CD8-positive, alpha-beta memory T cell (primary cell): Measurements from ENCODE around the gene PRKG1. TPM values are rescaled to one million over a fixed set of nuclear protein-coding genes. Genes with fewer than 3 reads are reported as not detected.

Experiments used
- CTCF ChIA-PET: fragments of 350-600 bp; sonication (Branson Sonifier 250); formaldehyde crosslinking; loops from one replicate; lab custom pipeline; 2021; ENCODE audit warnings: antibody characterized with exemption; lab: Charles Lee
- POLR2A ChIA-PET: fragments of 350-600 bp; sonication (Branson Sonifier 250); formaldehyde crosslinking; loops from one replicate; lab custom pipeline; 2021; ENCODE audit warnings: antibody characterized with exemption; lab: Charles Lee
- DNase-seq, 5 donors: peaks; one replicate each; pipeline versions ENCODE4 v3.0.0 to v3.0.0-alpha.2; 2020 to 2022; ENCODE audit warnings: mixed read lengths in 1 of 5
- H3K27ac ChIP-seq: one replicate; pipeline ENCODE4 v1.7.0; 2013; ENCODE audit warnings: low read depth, mild to moderate bottlenecking, low read length, moderate library complexity
- H3K27me3 ChIP-seq: 2 replicates; pipeline ENCODE4 v1.7.0; 2013; ENCODE audit warnings: low read length, mild to moderate bottlenecking; ENCODE audit not compliant: insufficient read depth, poor library complexity, severe bottlenecking
- H3K36me3 ChIP-seq: 2 replicates; pipeline ENCODE4 v1.7.0; 2013; ENCODE audit warnings: mild to moderate bottlenecking, low read length, moderate library complexity; ENCODE audit not compliant: insufficient read depth
- H3K4me1 ChIP-seq: 2 replicates; pipeline ENCODE4 v1.7.0; 2013; ENCODE audit warnings: mild to moderate bottlenecking, low read length, moderate library complexity; ENCODE audit not compliant: insufficient read depth
- H3K4me3 ChIP-seq: 2 replicates; pipeline ENCODE4 v1.7.0; 2013; ENCODE audit warnings: mild to moderate bottlenecking, low read length
- H3K9me3 ChIP-seq: 2 replicates; pipeline ENCODE4 v1.7.0; 2013; ENCODE audit warnings: mild to moderate bottlenecking, low read length
- H3K27ac Mint-ChIP-seq, 8 donors: one replicate each; pipeline ENCODE4 v1.8.0; 2020 to 2021; ENCODE audit warnings: mixed read lengths in 8 of 8, mild to moderate bottlenecking in 6 of 8, inconsistent platforms in 3 of 8, moderate library complexity in 3 of 8
- H3K27me3 Mint-ChIP-seq, 2 donors: one replicate each; pipeline ENCODE4 v1.8.0; 2020 to 2021; ENCODE audit warnings: mixed read lengths in 2 of 2, mild to moderate bottlenecking in 1 of 2, moderate library complexity in 1 of 2
- H3K36me3 Mint-ChIP-seq, 3 donors: one replicate each; pipeline ENCODE4 v1.8.0; 2020 to 2021; ENCODE audit warnings: mixed read lengths in 3 of 3, inconsistent platforms in 1 of 3, mild to moderate bottlenecking in 1 of 3
- H3K4me1 Mint-ChIP-seq, 3 donors: one replicate each; pipeline ENCODE4 v1.8.0; 2020 to 2021; ENCODE audit warnings: mixed read lengths in 3 of 3, inconsistent platforms in 1 of 3, mild to moderate bottlenecking in 1 of 3
- H3K4me3 Mint-ChIP-seq, 7 donors: one replicate each; pipeline ENCODE4 v1.8.0; 2020 to 2021; ENCODE audit warnings: mixed read lengths in 7 of 7, mild to moderate bottlenecking in 6 of 7, moderate library complexity in 4 of 7, inconsistent platforms in 2 of 7
- H3K9me3 Mint-ChIP-seq, 5 donors: one replicate each; pipeline ENCODE4 v1.8.0; 2020 to 2022; ENCODE audit warnings: mixed read lengths in 5 of 5, mild to moderate bottlenecking in 3 of 5, moderate library complexity in 2 of 5, inconsistent platforms in 1 of 5
- polyA plus RNA-seq: library from polyadenylated mRNA; unstranded; fragments of 300-500 nt; fragmentation: Illumina TruSeq; gene quantifications from one replicate; pipeline ENCODE4 v1.2.3, GENCODE V29; 2021
- total RNA-seq, 2 experiments: library from RNA; stranded (reverse); gene quantifications; one replicate each; pipeline ENCODE4 v1.2.3, GENCODE V29; 2021

PRKG1 gene
- total and polyA plus RNA-seq, 3 experiments from 2014 or later: not detected

DNA sequence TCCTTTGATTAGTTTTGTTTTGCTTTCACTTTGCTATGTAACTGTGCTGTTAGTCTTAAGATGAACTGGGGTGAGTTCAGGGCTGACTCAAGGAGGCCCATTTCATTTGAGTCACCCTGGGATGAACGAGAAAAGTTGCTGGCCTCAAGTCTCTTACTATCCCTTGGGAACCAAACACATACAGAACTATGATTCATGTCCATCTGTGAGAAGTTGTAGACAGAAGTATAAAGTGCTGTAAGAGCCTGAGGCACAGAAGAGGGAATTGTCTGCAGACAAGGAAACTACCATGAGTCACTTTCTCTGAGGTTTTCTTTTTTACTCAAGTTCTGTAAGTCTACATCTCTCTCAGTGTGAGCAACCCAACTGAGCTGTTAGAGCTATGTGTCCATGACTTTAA, 805.0 kb downstream of the PRKG1 start:
- Histone ChIP-seq H3K9me3 (no peaks in the 10 kb centered on the region), H3K27me3 (no peaks in the 10 kb centered on the region), H3K4me1 (no peaks in the 10 kb centered on the region), H3K36me3 (no peaks in the 10 kb centered on the region), H3K4me3 (no peak overlapping the region), H3K27ac (no peak overlapping the region)
- peaks cover 9 to 18% (median 17%) of the 10 kb centered on the region in 3 donors for H3K4me1 Mint-ChIP-seq
- H3K9me3 Mint-ChIP-seq: no peaks in the 10 kb centered on the region
- ChIA-PET CTCF (no interaction called here), POLR2A (no interaction called here)
- H3K27me3 Mint-ChIP-seq: no peaks in the 10 kb centered on the region
- DNase-seq: peak in 1 of 5 donors; percentile 0
- peak overlapping the region in 6 of 7 donors; percentile 31 to 80 (median 73) for H3K4me3 Mint-ChIP-seq
- peak overlapping the region; percentile 29 to 92 (median 74) for H3K27ac Mint-ChIP-seq
- no peaks in the 10 kb centered on the region for H3K36me3 Mint-ChIP-seq

DNA sequence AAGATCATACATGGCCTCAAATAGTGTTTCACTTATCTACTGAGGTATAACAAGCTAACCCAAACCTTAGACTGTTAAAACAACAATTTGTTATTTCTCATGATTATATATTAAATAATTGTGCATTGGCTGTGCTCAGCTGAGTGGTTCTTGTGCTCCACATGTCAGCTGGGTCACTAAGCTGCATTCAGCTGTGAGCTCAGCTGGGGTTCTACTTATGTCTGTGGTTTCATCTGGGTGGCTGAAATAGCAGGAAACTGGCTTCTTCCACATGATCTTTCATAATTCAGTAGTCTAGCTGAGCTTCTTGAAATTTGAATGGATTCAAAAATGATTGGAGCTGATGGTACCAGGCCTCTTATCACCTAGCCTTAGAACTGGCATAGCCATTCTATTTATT, 806.9 kb downstream of the PRKG1 start:
- Histone ChIP-seq H3K9me3 (no peaks in the 10 kb centered on the region), H3K27ac (no peak overlapping the region), H3K36me3 (no peaks in the 10 kb centered on the region), H3K27me3 (no peaks in the 10 kb centered on the region), H3K4me3 (no peak overlapping the region), H3K4me1 (no peaks in the 10 kb centered on the region)
- POLR2A ChIA-PET: no interaction called here
- CTCF ChIA-PET: no interaction called here
- Mint-ChIP-seq H3K4me1 (peaks cover 9 to 18% (median 17%) of the 10 kb centered on the region in 3 donors), H3K27me3 (peaks cover 0 to under 1% of the 10 kb centered on the region in 2 donors), H3K36me3 (no peaks in the 10 kb centered on the region), H3K9me3 (no peaks in the 10 kb centered on the region), H3K4me3 (no peak overlapping the region), H3K27ac (no peak overlapping the region)
- DNase-seq: no peak

DNA sequence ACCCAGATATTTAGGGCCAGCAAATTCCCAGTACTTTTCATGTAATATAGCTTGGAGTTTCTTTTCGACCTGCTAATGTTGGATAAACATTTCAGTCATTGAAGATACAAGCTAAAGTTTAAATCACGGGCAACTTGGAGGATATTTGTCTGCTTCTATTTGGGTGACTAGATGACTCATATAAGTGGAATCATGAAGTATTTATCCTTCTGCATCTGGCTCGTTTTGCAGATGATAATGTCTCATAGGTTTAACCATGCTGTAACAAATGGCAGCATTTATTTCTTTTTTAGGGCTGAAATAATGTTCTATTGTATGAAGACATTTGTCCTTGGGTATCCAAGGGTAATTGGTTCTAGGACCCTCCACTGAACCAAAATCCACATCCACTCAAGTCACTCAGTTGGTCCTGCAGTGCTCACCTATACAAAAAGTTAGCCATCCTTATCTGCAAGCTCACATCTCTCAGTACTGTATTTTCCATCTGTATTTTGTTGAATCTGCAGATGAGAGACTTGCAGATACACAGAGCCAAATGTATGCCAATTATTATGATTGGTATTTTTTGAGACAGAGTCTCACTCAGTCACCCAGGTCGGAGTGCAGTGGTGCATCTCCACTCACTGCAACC, 812.3 kb downstream of the PRKG1 start:
- H3K4me1 ChIP-seq: no peaks in the 10 kb centered on the region
- Mint-ChIP-seq H3K27ac (no peak overlapping the region), H3K36me3 (no peaks in the 10 kb centered on the region), H3K27me3 (peaks cover 0 to 4% of the 10 kb centered on the region in 2 donors), H3K4me1 (no peaks in the 10 kb centered on the region), H3K9me3 (no peaks in the 10 kb centered on the region), H3K4me3 (no peak overlapping the region)
- DNase-seq: no peak
- POLR2A ChIA-PET: no interaction called here
- no peaks in the 10 kb centered on the region for H3K9me3 ChIP-seq
- no peak overlapping the region for H3K27ac ChIP-seq
- no peaks in the 10 kb centered on the region for H3K36me3 ChIP-seq
- no peaks in the 10 kb centered on the region for H3K27me3 ChIP-seq
- CTCF ChIA-PET: no interaction called here
- H3K4me3 ChIP-seq: no peak overlapping the region

DNA sequence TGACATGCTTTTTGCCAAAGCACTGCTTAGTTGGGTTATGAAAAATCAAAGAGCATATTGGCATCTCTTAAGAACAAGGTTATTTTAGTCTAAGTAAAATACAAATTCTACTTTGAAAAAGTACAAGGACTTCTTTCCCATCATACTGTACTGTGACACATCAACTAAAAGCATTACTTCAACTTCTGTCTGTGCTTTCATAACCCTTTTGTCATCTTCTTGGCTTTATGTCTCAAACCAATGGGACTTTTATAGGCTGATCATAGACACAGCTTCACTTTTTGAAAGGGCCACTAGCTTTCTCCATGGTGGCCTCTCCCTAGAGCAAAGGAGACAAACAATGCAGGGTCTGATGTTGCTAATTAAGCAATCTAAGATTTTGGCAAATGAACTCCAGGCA, 814.0 kb downstream of the PRKG1 start:
- H3K27me3 ChIP-seq: no peaks in the 10 kb centered on the region
- ChIA-PET CTCF (no interaction called here), POLR2A (no interaction called here)
- Mint-ChIP-seq H3K27ac (peak overlapping the region in 1 of 8 donors; percentile 64), H3K4me3 (no peak overlapping the region), H3K9me3 (no peaks in the 10 kb centered on the region), H3K36me3 (no peaks in the 10 kb centered on the region), H3K4me1 (no peaks in the 10 kb centered on the region), H3K27me3 (peaks cover 0 to 4% of the 10 kb centered on the region in 2 donors)
- H3K4me3 ChIP-seq: no peak overlapping the region
- no peaks in the 10 kb centered on the region for H3K9me3 ChIP-seq
- H3K27ac ChIP-seq: no peak overlapping the region
- DNase-seq: no peak
- H3K36me3 ChIP-seq: no peaks in the 10 kb centered on the region
- H3K4me1 ChIP-seq: no peaks in the 10 kb centered on the region

DNA sequence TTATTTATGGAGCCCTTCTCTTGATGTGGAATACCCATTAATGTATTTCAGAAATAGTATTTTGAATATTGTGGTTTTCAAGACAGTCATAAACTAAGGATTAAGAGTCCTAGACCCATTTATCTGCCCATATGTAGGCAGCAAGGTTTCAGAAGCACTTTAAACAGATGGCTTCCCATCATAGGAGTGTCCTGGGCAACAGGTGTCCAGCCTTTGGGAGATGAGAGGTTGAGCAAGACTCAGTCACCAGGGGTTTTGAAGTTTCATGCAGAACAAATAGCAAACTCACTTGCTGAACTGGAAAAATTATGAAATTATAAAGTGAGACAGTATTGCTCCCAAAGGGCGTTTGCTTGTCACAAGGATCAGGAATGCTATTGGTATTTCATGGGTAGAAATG, 818.0 kb downstream of the PRKG1 start:
- H3K4me1 Mint-ChIP-seq: no peaks in the 10 kb centered on the region
- POLR2A ChIA-PET: no interaction called here
- no peak overlapping the region for H3K27ac Mint-ChIP-seq
- no peaks in the 10 kb centered on the region for H3K9me3 Mint-ChIP-seq
- Histone ChIP-seq H3K36me3 (no peaks in the 10 kb centered on the region), H3K27me3 (no peaks in the 10 kb centered on the region), H3K9me3 (no peaks in the 10 kb centered on the region), H3K4me3 (no peak overlapping the region), H3K4me1 (no peaks in the 10 kb centered on the region), H3K27ac (no peak overlapping the region)
- no peaks in the 10 kb centered on the region for H3K36me3 Mint-ChIP-seq
- no peak for DNase-seq
- peaks cover 0 to 4% of the 10 kb centered on the region in 2 donors for H3K27me3 Mint-ChIP-seq
- no peak overlapping the region for H3K4me3 Mint-ChIP-seq
- CTCF ChIA-PET: no interaction called here

DNA sequence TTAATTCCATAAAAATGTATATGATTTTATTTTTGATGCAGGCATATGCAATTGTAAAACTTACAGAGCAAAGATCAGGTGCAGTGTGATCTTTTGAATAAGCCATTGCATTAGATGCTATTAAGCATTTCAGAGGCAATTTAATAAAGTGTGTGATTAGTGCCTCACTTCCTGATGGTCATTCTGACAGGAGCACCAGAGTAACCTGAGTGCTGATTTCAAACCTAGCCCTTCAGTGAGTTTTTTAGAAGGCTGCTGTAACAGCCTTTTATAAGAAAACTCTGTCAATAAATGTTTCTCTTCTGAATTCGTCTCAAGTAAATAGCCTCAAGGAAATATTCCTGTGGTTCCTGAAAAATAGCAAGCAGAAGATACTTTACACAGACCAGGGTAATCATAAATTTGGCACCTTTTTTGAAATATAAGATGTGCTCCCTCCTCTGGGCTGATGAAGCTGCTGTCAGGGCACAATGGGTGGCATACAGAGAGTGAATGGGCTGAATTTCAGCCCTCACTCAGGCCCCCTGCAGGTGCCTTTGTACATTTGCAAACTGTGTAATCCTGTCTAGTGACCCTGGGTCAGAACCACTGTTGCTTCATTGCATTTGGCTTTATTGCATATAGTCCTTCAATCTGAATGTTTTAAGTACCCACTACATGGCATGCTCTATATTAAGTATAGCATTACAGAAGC, 818.8 kb downstream of the PRKG1 start:
- H3K4me3 Mint-ChIP-seq: no peak overlapping the region
- no peaks in the 10 kb centered on the region for H3K4me1 Mint-ChIP-seq
- Histone ChIP-seq H3K4me1 (no peaks in the 10 kb centered on the region), H3K9me3 (no peaks in the 10 kb centered on the region), H3K4me3 (no peak overlapping the region), H3K27ac (no peak overlapping the region), H3K27me3 (no peaks in the 10 kb centered on the region), H3K36me3 (no peaks in the 10 kb centered on the region)
- peaks cover 0 to 5% of the 10 kb centered on the region in 2 donors for H3K27me3 Mint-ChIP-seq
- no peak overlapping the region for H3K27ac Mint-ChIP-seq
- no peaks in the 10 kb centered on the region for H3K36me3 Mint-ChIP-seq
- no peaks in the 10 kb centered on the region for H3K9me3 Mint-ChIP-seq
- no peak for DNase-seq
- POLR2A ChIA-PET: no interaction called here
- CTCF ChIA-PET: no interaction called here

DNA sequence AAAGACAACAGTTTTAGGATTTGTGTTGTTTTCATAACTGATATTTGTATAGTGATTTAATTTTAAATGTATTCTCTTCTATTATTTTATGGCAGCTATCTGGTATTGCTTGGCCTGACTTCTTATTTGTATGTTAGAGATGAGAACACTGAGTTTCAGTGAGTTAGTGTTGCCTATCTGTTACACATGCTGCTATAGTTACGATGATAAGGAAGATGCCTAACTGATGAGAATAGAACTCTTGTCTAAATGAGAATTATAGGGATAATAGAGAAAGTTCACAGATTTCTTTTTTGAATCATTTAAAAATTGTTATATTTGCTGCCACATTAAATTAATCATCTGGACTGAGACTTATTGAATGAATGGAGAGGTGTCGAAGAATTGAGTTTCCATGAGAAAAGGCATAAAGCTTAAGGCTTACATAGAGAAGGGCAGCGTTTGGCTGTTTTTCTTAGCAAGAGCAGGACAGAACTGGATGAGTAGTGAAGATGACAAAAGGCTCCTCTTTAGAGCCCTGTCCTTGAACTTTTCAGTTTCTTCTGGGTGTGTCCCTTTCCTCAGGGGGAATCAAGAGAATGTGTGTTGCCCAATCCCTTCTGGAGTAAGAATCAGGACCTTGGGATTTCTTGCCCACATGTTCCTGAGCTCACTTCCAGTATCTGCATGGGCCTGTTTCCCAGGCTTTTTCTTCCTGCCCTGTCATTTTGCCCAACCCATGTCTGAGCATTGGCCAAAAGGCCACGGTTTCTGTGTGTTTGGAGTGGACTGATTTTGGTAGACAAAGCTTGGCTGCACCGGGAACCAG, 820.7 kb downstream of the PRKG1 start:
- Histone ChIP-seq H3K36me3 (no peaks in the 10 kb centered on the region), H3K27me3 (no peaks in the 10 kb centered on the region), H3K9me3 (no peaks in the 10 kb centered on the region), H3K4me3 (no peak overlapping the region), H3K4me1 (no peaks in the 10 kb centered on the region), H3K27ac (no peak overlapping the region)
- ChIA-PET POLR2A (no interaction called here), CTCF (no interaction called here)
- Mint-ChIP-seq H3K9me3 (no peaks in the 10 kb centered on the region), H3K27me3 (peaks cover 0 to 5% of the 10 kb centered on the region in 2 donors), H3K36me3 (no peaks in the 10 kb centered on the region), H3K27ac (no peak overlapping the region), H3K4me3 (no peak overlapping the region), H3K4me1 (no peaks in the 10 kb centered on the region)
- no peak for DNase-seq

DNA sequence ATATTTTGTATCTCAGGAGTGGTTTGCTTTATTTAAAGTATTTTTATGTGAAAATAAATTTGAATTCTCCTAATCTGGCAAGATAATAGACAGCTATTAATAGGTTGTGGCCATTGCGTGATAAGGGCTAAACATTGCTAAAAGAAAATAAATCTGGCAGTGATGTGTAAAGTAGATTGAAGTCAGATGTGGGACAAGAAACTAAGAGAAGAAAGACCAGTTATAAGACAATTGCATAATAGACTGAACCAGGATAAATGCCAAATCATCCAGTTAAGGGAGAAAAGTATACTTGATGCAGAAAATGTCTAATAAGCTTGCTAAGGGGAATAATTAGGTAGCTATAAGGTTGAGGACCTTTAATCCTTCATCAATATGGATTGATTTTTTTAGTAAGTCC, 822.6 kb downstream of the PRKG1 start:
- Histone ChIP-seq H3K27ac (no peak overlapping the region), H3K36me3 (no peaks in the 10 kb centered on the region), H3K4me1 (no peaks in the 10 kb centered on the region), H3K9me3 (no peaks in the 10 kb centered on the region), H3K27me3 (no peaks in the 10 kb centered on the region), H3K4me3 (no peak overlapping the region)
- POLR2A ChIA-PET: no interaction called here
- Mint-ChIP-seq H3K4me3 (no peak overlapping the region), H3K36me3 (no peaks in the 10 kb centered on the region), H3K9me3 (no peaks in the 10 kb centered on the region), H3K27ac (no peak overlapping the region), H3K27me3 (peaks cover 0 to 3% of the 10 kb centered on the region in 2 donors), H3K4me1 (no peaks in the 10 kb centered on the region)
- DNase-seq: no peak
- CTCF ChIA-PET: no interaction called here
